GM19043 (cell line): Measurements from ENCODE around the gene M1AP.

ENCODE experiments used
- ATAC-seq: cut with Tn5 transposase; IDR thresholded peaks from one replicate; pipeline ENCODE4 v1.9.1; 2021; ENCODE audit warnings: low read depth; ENCODE audit not compliant: unreplicated experiment

The M1AP gene

GRCh38 chr2:74648009-74648443 lies at the start of gene M1AP:
M1AP (minus strand) TSS chr2:74648330; CDS start chr2:74640275, 8,055 bp downstream.
- no peak for ATAC-seq

GRCh38 chr2:74696829-74697228 lies 48.7 kb upstream of the M1AP start:
- ATAC-seq = no peak

GRCh38 chr2:74695663-74696062 lies 47.5 kb upstream of the M1AP start:
- ATAC-seq = no peak

- no peak for ATAC-seq
Measured at GRCh38 chr2:74694281-74694680, 46.2 kb upstream of the M1AP start.

GRCh38 chr2:74693668-74694067 lies 45.5 kb upstream of the M1AP start:
- no peak for ATAC-seq

GRCh38 chr2:74693213-74693612 lies 45.1 kb upstream of the M1AP start:
- ATAC-seq = no peak

GRCh38 chr2:74691929-74692328 lies 43.8 kb upstream of the M1AP start:
- ATAC-seq = no peak

- ATAC-seq = no peak
Measured at GRCh38 chr2:74690571-74690970, 42.4 kb upstream of the M1AP start.

- no peak for ATAC-seq
Measured at GRCh38 chr2:74689671-74690070, 41.5 kb upstream of the M1AP start.

- no peak for ATAC-seq
Measured at GRCh38 chr2:74688881-74689280, 40.8 kb upstream of the M1AP start.

- no peak for ATAC-seq
Measured at GRCh38 chr2:74685408-74685807, 37.3 kb upstream of the M1AP start.

GRCh38 chr2:74682501-74682900 lies 34.4 kb upstream of the M1AP start:
- no peak for ATAC-seq

- no peak for ATAC-seq
Measured at GRCh38 chr2:74679615-74680014, 31.5 kb upstream of the M1AP start.

- no peak for ATAC-seq
Measured at GRCh38 chr2:74676331-74676730, 28.2 kb upstream of the M1AP start.

- no peak for ATAC-seq
Measured at GRCh38 chr2:74675090-74675489, 27.0 kb upstream of the M1AP start.

GRCh38 chr2:74673826-74674528 lies 25.8 kb upstream of the M1AP start:
- no peak for ATAC-seq

- no peak for ATAC-seq
Measured at GRCh38 chr2:74671479-74671878, 23.3 kb upstream of the M1AP start.

- ATAC-seq = no peak
Measured at GRCh38 chr2:74670263-74670662, 22.1 kb upstream of the M1AP start.

- ATAC-seq = no peak
Measured at GRCh38 chr2:74668087-74668486, 20.0 kb upstream of the M1AP start.

- ATAC-seq = no peak
Measured at GRCh38 chr2:74659462-74659861, 11.3 kb upstream of the M1AP start.

GRCh38 chr2:74658516-74658915 lies 10.4 kb upstream of the M1AP start:
- ATAC-seq = no peak

GRCh38 chr2:74655579-74655978 lies 7.4 kb upstream of the M1AP start:
- no peak for ATAC-seq
